K562 (cell line): ENCODE results near the gene RNF40. TPM values are rescaled to one million over a fixed set of nuclear protein-coding genes. Genes with fewer than 3 reads are reported as not detected.
A peak's percentile ranks its signal among the peaks of the same experiment; 100 is the strongest.

Experiments used
- ATAC-seq: fragments of 200-7000 bp; cut with Tn5 transposase; 3 replicates; pipeline ENCODE4 v1.9.1; 2020; ENCODE audit warnings: moderate library complexity
- BruUV-seq: library from RNA; stranded (reverse); fragments of 400-500 nt; replicated peaks from 2 replicates; lab custom pipeline; 2021; lab: Mats Ljungman, UMichigan
- CTCF ChIA-PET: fragments of 300-600 bp; formaldehyde crosslinking; extraction: SDS; loops from one replicate; lab custom pipeline; 2021; ENCODE audit warnings: low intra/inter-chr PET ratio; lab: Yijun Ruan, JAX
- POLR2A ChIA-PET: fragments of 300-600, 350-650 bp; sonication (Branson Sonifier 250); formaldehyde crosslinking; extraction: SDS; loops from one replicate; lab custom pipeline; 2021; ENCODE audit warnings: antibody characterized with exemption, inconsistent platforms; lab: Yijun Ruan, JAX
- DNase-seq, 4 experiments: peaks; one replicate each; pipeline versions ENCODE4 v3.0.0 to v3.0.0-alpha.2; 2011 to 2018; ENCODE audit warnings: low spot score in 3 of 4, mixed read lengths in 3 of 4; ENCODE audit errors: extremely low read depth in 1 of 4
- FAIRE-seq: peaks from 2 replicates; lab custom pipeline; 2011; peaks lifted over from hg19 to GRCh38; lab: Jason Lieb, UNC
- H2AFZ ChIP-seq: 2 replicates; pipeline ENCODE4 v1.6.0; 2011; ENCODE audit warnings: low read depth, low read length, control low read depth, inconsistent platforms
- H3K27ac ChIP-seq: fragments of 200-600 bp; 3 replicates; pipeline ENCODE4 v1.8.0; 2011; ENCODE audit warnings: low read depth, mild to moderate bottlenecking, control low read depth, inconsistent platforms, low read length, moderate library complexity, mixed read lengths; ENCODE audit errors: extremely low read depth
- H3K27me3 ChIP-seq, 2 experiments: fragments of 300-600 bp in 1 of 2; 2 replicates in 1 of 2; 3 replicates in 1 of 2; pipeline versions ENCODE4 v1.6.0 to v1.8.0; 2011; ENCODE audit warnings: inconsistent platforms in 2 of 2, low read length in 2 of 2, mild to moderate bottlenecking in 1 of 2, mixed read lengths in 1 of 2, moderate library complexity in 1 of 2; ENCODE audit not compliant: control insufficient read depth in 2 of 2, insufficient read depth in 2 of 2
- H3K36me3 ChIP-seq: fragments of 300-600 bp; 3 replicates; pipeline ENCODE4 v1.8.0; 2011; ENCODE audit warnings: mild to moderate bottlenecking, low read length, inconsistent platforms; ENCODE audit not compliant: control insufficient read depth, insufficient read depth
- H3K4me1 ChIP-seq, 2 experiments: fragments of 200-600 bp in 1 of 2; replicated peaks in 1 of 2; 2 replicates in 1 of 2; 3 replicates in 1 of 2; pipeline versions ENCODE4 v1.5.1 to v1.8.0; 2011; ENCODE audit warnings: inconsistent platforms in 2 of 2, low read length in 2 of 2, mild to moderate bottlenecking in 1 of 2, mixed read lengths in 1 of 2, moderate library complexity in 1 of 2; ENCODE audit not compliant: control insufficient read depth in 2 of 2, insufficient read depth in 2 of 2
- H3K4me2 ChIP-seq: 2 replicates; pipeline ENCODE4 v1.6.1; 2011; ENCODE audit warnings: low read length, control low read depth, inconsistent platforms, mixed read lengths; ENCODE audit not compliant: insufficient read depth
- H3K4me3 ChIP-seq: fragments of 200-600 bp; sonication (generic), shearing (Covaris generic); 2 replicates; pipeline ENCODE4 v1.5.1; 2016; ENCODE audit warnings: control low read depth, inconsistent platforms
- H3K79me2 ChIP-seq: fragments of 200-600 bp; 3 replicates; pipeline ENCODE4 v1.8.0; 2011; ENCODE audit warnings: low read length, inconsistent platforms; ENCODE audit not compliant: control insufficient read depth, insufficient read depth
- H3K9ac ChIP-seq, 2 experiments: 2 replicates each; pipeline versions ENCODE4 v1.6.0 to v1.6.1; 2011; ENCODE audit warnings: low read depth in 2 of 2, low read length in 2 of 2, control low read depth in 1 of 2, inconsistent platforms in 1 of 2, mild to moderate bottlenecking in 1 of 2, mixed read lengths in 1 of 2; ENCODE audit not compliant: insufficient read depth in 1 of 2
- H3K9me1 ChIP-seq: one replicate; pipeline ENCODE4 v1.6.0; 2011; ENCODE audit warnings: inconsistent platforms, mild to moderate bottlenecking, low read length, moderate library complexity; ENCODE audit not compliant: control insufficient read depth, insufficient read depth
- H3K9me3 ChIP-seq: replicated peaks from 2 replicates; pipeline ENCODE4 v1.5.1; 2011; ENCODE audit warnings: low read depth, low read length, inconsistent platforms; ENCODE audit not compliant: control insufficient read depth, insufficient read depth
- H4K20me1 ChIP-seq: replicated peaks from 2 replicates; pipeline ENCODE4 v1.6.1; 2011; ENCODE audit warnings: low read length, inconsistent platforms, mixed read lengths; ENCODE audit not compliant: control insufficient read depth, insufficient read depth
- CBFA2T3 ChIP-seq: fragments of 450-650 bp; IDR thresholded peaks from 2 replicates; pipeline ENCODE4 v1.6.1; 2017
- CC2D1A ChIP-seq: fragments of 450-650 bp; IDR thresholded peaks from 2 replicates; pipeline ENCODE4 v1.6.1; 2017; ENCODE audit warnings: mild to moderate bottlenecking
- NFXL1 ChIP-seq: fragments of 450-650 bp; formaldehyde crosslinking; IDR thresholded peaks from 2 replicates; pipeline ENCODE4 v1.4.0; 2021; ENCODE audit warnings: mild to moderate bottlenecking
- NUFIP1 ChIP-seq: fragments of 450-650 bp; IDR thresholded peaks from 2 replicates; pipeline ENCODE4 v1.6.1; 2018; ENCODE audit not compliant: partially characterized antibody
- POLR2G ChIP-seq: fragments of 200-400 bp; formaldehyde crosslinking; IDR thresholded peaks from 2 replicates; pipeline ENCODE4 v1.6.1; 2017; ENCODE audit warnings: low read depth, mild to moderate bottlenecking, antibody characterized with exemption, low read length, moderate library complexity
- RBFOX2 ChIP-seq: fragments of 200-400 bp; formaldehyde crosslinking; IDR thresholded peaks from 2 replicates; pipeline ENCODE4 v1.6.1; 2017; ENCODE audit warnings: low read depth, mild to moderate bottlenecking, low read length, moderate library complexity
- WGBS: fragments of 100-300 bp; shearing (Covaris generic); methylation state at CpG from one replicate; pipeline ENCODE4 v1.1.6; 2016; ENCODE audit warnings: low coverage, mixed read lengths; ENCODE audit not compliant: insufficient coverage; ENCODE audit errors: missing lambda C conversion rate; 5-methylcytosine and 5-hydroxymethylcytosine counted together
- in situ Hi-C: fragments of 300-500 bp; cut with MboI; formaldehyde crosslinking; loops from 4 replicates; pipeline ENCODE4 v1.15.0; 2018; ENCODE audit warnings: inconsistent platforms, mixed read lengths
- intact Hi-C: fragments of 100-400 bp; cut with micrococcal nuclease; formaldehyde crosslinking; loops from 2 replicates; pipeline ENCODE4 v1.14.2; 2022
- polyA plus RNA-seq, 8 experiments: library from polyadenylated mRNA; depleted of rRNA in 4 of 8; stranded (reverse) in 5 of 8; unstranded in 3 of 8; fragments of >200 nt; fragmentation: Nextera tagmentation in 2 of 8; fragmentation: Illumina TruSeq in 1 of 8; extraction: Ambion mirVana in 2 of 8; extraction: Trizol in 1 of 8; gene quantifications; 2 replicates each; pipeline versions ENCODE4 v1.2.1 to v1.2.3, GENCODE V29; 2011 to 2014; ENCODE audit warnings: inconsistent platforms in 1 of 8, missing spikeins in 1 of 8
- total RNA-seq, 7 experiments: library from RNA; depleted of rRNA in 6 of 7; stranded (reverse); fragments of >200 nt in 6 of 7; fragmentation: Illumina TruSeq in 2 of 7; extraction: Trizol in 2 of 7; gene quantifications; 2 replicates each; pipeline versions ENCODE4 v1.2.1 to v1.2.3, GENCODE V29; 2011 to 2021; ENCODE audit warnings: low replicate concordance in 1 of 7

Gene RNF40
- total and polyA plus RNA-seq, 9 of the 15 experiments (the other 6 are each of a cell fraction or from before 2014, with no cell fraction given): 6.2 to 129 (median 81.5) TPM

DNA sequence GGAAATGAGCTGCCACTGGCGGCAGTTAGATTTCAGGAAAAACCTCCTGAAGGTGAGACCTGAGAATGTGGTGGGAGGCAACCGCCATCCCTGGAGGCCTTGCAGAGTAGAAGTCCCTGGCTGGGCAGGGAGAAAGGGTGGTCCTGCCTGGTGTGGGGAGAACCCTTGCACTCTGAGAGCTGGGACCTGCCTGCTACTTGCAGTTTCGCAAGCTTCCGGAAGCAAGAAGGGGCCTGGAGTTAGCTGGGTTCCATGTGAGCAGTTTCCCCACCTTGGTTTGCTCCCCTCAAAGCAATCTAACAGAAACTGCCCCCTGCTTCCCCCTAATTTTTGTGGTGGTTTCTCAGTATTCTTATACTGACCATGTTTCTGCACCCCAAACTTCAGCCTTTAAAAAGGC, 18.4 kb downstream of the RNF40 start:
- ChIA-PET CTCF (no interaction called here), POLR2A (interaction anchor here (0.8 to 2.1 kb wide), 4 partner anchors 10 to 136 kb away, joined by 3 to 7 read pairs (median 4); no protein-coding TSS in a partner anchor)
- TF ChIP-seq CBFA2T3 (no peak), CC2D1A (no peak), NUFIP1 (no peak)
- Histone ChIP-seq H3K9ac (peak overlapping the region in 1 of 2 experiments; percentile 62; a peak in 1 of 4 replicates), H3K4me2 (no peak overlapping the region), H3K27ac (no peak overlapping the region), H2AFZ (no peak overlapping the region), H3K27me3 (no peaks in the 10 kb centered on the region), H3K9me3 (no peaks in the 10 kb centered on the region), H3K36me3 (peaks cover 54% of the 10 kb centered on the region; the same call in 1 of the 3 replicates), H3K9me1 (no peaks in the 10 kb centered on the region), H3K79me2 (peaks cover 37% of the 10 kb centered on the region), H3K4me1 (peaks cover 27 to 47% of the 10 kb centered on the region in 2 experiments), H4K20me1 (no peaks in the 10 kb centered on the region; the same call in 1 of the 2 replicates), H3K4me3 (no peak overlapping the region)
- no TSS peak for BruUV-seq
- WGBS: 84% methylated on average over 4 of the region's 4 CpGs
- in situ Hi-C loops: no loop called here
- intact Hi-C loops: no loop called here
- FAIRE-seq: no peak
- ATAC-seq: no peak
- DNase-seq: no peak

DNA sequence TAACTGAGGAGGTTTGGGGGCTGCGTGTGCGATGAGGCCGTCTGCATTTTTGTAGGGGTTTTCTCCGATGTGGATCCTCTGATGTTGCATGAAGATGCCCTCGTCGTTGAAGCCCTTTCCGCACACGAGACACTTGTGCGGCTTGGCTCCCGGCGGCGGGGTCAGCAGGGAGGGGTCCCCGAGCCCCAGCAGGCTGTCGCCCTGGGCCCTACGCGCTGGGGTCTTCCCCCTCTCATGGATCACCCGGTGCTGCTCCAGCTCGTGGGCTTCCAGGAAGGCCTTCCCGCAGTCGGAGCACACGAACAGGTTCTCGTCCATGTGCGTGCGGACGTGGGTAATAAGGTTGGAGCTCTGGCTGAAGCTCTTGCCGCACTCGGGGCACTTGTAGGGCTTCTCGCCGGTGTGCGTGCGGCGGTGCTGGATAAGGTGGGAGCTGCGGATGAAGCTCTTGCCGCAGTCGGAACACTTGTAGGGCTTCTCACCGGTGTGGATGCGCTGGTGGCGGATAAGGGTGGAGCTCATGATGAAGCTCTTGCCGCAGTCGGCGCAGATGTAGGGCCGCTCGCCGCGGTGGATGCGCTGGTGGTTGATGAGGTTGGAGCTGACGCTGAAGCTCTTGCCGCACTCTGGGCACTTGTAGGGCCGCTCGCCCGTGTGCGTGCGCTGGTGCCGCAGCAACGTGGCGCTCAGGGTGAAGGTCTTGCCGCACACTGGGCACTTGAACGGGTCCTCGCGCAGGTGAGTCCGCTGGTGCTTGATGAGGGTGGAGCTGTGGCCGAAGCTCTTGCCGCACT, 20.6 kb downstream of the RNF40 start:
- intact Hi-C loops: no loop called here
- H3K27me3 ChIP-seq: no peaks in the 10 kb centered on the region
- ChIA-PET CTCF (no interaction called here), POLR2A (interaction anchor here (0.6 to 1.3 kb wide), 11 partner anchors 9 to 678 kb away, joined by 3 to 8 read pairs (median 4); partner anchors contain the start of gene PHKG2)
- H2AFZ ChIP-seq: no peak overlapping the region
- H3K36me3 ChIP-seq: peaks cover 52% of the 10 kb centered on the region; the same call in 1 of the 3 replicates
- no peak overlapping the region for H3K9ac ChIP-seq
- BruUV-seq: no TSS peak
- no peaks in the 10 kb centered on the region for H3K9me3 ChIP-seq
- H3K79me2 ChIP-seq: peaks cover 35% of the 10 kb centered on the region
- WGBS: 95% methylated on average over 53 of the region's 63 CpGs
- no peaks in the 10 kb centered on the region for H3K9me1 ChIP-seq
- TF ChIP-seq RBFOX2: peak; percentile 36; the same call in 1 of the 2 replicates
- peak; percentile 53 for TF ChIP-seq POLR2G
- TF ChIP-seq NFXL1 (CRISPR knock-in tag): no peak
- no peak overlapping the region for H3K4me2 ChIP-seq
- no peak for ATAC-seq
- DNase-seq: no peak
- peaks cover 25 to 48% of the 10 kb centered on the region in 2 experiments for H3K4me1 ChIP-seq
- FAIRE-seq: no peak
- in situ Hi-C loops: no loop called here
- no peak overlapping the region for H3K27ac ChIP-seq
- H3K4me3 ChIP-seq: no peak overlapping the region
- H4K20me1 ChIP-seq: no peaks in the 10 kb centered on the region; the same call in 1 of the 2 replicates
